Activated CD4-positive, alpha-beta T cell treated with anti-CD3 and anti-CD28 coated beads, Interleukin-2, Interleukin-4, amounts not matched to agents 100 ng/mL and 50 ng/mL, durations not matched to agents 16 hours and 8 hours (primary cell): Measurements from ENCODE around the gene ESM1.

Source experiments
- DNase-seq: peaks from one replicate; pipeline ENCODE4 v3.0.0-alpha.2; 2020; ENCODE audit warnings: low spot score

The ESM1 gene

DNA sequence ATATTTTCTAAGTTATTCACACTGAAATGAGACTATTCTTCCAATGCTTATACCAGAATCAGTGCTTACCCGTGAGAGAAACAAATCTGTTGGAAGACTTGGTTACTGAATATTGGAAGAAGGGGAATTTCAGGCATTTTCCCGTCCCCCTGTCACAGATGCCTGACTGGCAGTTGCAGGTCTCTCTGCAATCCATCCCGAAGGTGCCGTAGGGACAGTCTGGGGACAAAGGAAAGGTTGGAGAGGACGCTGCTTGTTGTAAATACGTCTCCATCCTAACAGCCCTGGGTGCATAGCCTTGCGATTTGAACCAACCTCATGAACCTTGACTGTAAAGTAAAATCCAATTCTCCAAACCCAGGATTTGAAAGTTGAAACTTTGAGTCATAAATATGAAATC, 3.5 kb downstream of the ESM1 start:
- no peak for DNase-seq

DNA sequence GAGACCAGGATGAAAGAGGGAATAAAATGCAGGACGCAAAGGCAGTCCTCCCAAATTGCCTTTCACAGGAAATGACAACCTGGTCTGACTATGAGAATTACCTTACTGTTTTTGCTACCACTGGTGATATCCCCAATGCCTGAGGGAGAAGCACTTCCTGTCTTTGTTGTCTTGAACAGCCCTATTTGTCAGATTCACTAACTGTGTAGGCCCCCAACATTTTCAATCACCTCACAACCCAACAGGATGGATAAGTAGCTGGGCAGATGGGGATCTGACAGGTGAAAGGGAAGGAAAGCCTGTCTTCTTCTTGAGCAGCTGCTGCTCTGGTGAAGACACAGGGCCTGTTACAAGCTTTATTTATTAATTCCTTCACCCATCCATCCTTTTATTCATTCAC, 9.7 kb downstream of the ESM1 start:
- no peak for DNase-seq

DNA sequence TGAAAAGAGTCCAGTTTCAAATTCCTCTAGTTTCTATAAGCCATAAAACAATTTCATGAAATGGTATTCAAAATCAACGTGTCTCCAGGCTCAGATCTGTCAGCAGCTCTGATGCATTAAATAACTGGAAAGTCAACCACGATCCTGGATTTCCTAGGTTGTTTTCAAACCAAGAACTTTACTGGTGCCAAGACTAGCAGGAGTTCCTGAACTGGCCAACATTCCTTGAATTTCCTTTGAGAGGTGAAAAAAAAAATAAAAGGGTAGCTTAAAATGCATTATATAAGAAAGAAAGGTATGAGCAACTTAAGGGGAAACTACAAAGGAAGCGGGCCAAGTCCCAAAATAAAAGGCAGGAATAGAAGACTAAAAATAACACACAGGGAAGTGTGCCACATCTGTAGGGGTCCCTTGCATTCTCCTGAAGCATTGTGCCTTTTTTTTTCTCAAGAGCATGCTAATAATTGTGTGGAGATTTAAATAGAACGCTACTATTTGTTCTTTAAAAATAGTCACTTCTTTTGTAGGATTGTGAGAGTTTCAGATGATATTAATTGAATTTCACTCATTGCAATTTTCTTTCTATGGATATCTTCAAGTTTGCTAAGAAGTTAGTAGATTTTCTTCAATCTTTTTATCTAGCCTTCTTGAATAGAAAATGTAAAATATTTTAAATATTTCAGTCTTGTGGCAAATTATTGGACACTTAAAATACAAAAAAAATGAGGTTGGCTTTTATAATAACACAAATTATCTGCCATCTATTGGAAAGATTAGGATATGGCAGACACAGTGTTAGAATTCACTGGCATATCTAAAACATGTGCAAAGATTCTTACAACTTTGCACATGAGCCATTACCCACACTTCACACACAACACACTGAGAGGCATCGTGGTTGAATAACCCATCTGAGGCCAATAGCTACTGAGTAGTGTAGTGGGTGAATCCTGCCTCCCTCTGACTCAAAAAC, 15.3 kb downstream of the ESM1 start:
- DNase-seq, result no peak

DNA sequence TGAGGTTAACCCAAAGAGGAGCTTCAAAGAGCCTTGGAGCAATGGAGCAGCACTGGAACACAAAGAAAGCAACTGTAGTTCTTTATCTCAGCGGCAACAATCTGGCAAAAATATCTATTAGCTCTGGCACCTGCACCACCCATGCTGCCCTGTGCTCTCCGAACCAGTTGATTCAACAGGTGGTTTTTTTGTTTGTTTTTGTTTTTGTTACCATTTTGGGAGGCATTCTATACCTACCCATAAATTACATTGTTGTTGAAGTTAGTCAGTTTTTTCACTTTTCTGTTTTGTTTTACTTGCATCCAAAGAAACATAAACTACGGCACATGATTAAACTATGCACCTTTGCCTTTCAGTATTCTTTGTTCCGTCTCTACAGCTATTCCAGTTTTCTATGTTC, 16.2 kb downstream of the ESM1 start:
- no peak for DNase-seq

DNA sequence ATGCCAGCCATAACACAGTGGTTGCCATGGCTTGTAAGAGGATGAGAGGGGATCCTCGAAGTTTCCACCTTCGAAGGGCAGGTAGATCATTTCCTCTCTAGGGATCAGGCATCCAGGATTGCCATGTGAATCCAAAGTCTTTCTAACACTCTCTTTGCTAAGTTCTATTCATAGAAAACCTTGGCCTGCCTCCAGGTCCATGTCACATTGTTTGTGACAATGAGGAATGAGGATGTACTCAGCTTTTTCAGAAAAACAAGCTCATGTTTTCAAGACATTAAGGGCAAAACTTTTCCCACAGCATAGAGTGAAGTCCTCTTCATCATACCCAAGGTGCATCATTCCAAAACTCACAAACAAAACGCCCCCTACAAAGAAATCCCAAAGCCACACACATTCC, 19.6 kb downstream of the ESM1 start:
- DNase-seq, result no peak

DNA sequence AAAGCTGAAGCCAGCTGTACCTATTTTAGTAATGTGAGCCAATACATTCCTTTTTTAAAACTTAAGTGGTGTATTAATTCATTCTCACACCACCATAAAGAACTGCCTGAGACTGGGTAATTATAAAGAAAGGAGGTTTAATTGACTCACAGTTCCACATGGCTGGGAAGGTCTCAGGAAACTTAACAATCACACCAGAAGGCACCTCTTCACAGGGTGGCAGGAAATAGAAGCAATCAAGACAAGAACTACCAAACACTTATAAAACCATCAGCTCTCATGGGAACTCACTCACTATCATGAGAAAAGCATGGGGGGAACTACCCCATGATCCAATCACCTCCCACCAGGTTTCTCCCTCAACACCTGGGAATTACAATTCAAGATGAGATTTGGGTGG, 21.0 kb downstream of the ESM1 start:
- no peak for DNase-seq

DNA sequence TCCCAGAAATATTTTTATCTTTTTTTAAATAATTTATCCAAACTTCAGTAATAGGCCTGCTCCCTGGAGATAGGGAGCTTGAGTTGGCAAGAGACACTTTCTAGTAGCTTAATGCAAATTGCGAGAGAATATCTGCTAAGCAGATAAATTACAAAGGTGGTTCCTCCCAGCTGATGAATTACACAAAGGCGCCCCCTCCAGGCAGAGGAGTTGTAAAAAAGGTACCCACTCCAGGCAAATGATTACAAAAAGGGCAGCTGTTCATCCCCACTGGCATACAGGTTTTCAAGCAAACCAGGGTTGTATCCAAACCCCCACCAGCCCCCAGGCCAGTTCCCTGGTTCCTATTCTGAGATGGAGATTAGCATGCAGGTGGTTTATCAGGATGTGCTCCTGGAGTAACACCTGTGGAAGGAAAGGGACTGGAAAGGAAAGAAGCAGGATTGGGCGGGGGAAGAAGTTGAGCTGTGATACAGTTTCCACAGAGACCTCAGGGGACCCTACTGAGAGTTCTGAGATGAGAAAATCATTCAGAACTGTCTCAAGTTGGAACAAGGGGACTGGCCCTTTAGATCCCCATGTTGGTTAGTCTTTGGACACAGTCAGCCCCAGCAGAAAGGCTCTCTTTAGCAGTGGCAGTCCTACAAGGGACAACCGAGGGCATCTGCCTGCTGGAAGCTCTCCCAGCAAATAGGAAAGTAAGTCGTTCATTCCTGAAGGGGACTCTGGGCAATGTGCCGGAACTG, 25.5 kb downstream of the ESM1 start:
- DNase-seq, result peak; percentile 30

DNA sequence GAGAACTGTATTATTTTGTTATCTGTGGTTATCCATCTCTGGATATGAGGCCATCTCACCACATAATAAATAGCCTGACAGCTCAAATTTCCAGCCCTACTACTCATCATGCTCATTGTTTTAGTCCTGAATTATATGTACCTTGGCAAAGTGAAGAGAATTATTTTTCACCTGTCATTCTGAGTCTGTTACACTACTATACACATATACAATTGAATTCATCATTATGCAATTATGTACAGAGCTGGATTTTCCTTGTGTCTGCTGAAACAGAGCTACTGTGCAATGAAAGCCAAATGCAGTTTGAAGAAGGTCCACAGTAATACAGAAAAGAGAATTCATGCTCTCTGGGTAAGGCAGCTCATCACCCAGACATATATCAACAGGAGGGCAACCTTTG, 28.5 kb downstream of the ESM1 start:
- DNase-seq, result no peak

DNA sequence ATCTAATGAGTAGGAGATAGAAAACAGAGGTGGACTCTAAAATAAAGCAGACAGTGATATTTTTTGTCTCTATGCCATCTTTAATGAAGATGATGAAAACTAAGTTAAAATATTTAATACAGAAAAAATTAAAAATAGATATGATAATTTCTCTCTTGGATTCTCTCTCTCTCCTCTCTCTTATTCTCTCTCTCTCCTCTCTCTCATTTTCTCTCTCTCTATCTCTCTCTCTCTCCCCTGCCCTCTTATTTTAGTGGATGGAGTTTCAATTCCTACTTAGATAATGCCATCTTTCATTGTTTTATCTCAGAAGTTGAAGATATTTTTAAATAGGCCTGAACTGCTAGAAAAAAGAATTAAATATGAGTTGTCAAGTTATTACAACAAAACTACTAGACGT, 38.2 kb downstream of the ESM1 start:
- DNase-seq, result no peak

DNA sequence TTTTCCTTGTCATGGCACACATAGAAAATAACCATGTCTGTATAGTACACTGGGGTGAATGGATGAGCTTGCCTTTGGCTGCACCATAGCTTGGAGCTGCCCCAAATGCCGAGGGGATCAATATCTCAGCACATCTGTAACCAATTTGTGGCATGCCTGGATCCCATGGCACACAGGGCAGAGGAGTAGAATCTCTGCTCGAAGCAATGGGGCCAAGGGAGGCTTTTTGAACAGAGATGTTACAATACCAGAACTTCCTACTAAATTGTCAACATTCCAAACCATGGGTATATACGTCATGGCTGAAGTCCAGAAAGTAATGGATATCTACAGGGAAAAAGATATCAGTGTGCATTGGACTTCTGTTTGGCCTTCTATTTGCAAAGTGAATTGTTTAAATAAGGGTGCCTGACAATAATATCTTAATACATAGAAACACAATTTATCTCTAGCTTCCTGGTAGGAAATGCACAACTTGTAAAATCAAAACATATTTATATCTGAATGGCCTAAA, 39.0 kb downstream of the ESM1 start:
- DNase-seq, result no peak

DNA sequence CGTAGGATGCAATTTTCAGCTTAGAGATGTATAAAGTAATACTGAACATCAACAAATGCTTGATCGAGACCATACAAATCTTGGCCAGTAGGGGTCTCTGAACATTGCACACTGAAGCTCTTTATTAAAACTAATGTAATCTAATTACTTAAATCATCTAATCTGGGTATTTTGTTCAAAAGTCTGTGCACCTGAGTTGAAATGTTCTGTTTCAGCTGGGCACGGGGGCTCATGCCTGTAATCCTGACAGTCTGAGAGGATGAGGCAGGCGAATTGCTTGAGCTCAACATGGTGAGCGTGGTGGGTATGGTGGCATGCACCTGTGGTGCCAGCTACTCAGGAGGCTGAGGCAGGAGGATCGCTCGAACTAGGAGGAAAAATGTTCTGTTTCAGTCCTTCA, 41.0 kb downstream of the ESM1 start:
- peak; percentile 49 for DNase-seq

DNA sequence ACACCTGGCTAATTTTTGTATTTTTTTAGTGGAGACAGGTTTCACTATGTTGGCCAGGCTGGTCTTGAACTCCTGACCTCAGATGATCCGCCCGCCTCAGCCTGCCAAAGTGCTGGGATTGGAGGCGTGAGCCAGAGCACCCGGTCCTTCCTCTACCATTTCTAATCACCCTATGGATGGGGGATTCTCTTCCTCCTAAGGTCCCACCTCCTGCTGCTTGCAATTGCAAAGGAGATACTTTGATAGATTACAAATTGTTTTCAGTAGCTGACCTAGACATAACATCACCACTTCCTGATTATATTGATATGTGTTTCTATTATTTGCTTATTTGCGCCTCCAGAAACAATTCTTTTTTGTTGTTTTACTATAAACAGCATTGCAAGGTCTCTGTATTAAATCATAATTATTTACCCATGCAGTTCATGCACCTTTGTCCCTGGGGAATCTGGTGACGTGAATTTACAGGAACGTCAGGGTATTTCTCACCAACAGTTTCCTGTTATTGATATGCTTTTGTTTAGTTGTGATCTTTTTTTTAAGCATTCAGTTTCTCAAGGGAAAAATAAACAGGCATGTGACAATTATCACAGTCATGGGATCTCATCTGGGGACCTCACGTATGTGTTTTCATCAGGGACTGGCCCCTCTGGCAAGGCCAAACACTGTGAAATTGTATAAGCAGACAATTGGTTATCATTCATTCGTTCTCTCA, 43.2 kb downstream of the ESM1 start:
- DNase-seq, result no peak

DNA sequence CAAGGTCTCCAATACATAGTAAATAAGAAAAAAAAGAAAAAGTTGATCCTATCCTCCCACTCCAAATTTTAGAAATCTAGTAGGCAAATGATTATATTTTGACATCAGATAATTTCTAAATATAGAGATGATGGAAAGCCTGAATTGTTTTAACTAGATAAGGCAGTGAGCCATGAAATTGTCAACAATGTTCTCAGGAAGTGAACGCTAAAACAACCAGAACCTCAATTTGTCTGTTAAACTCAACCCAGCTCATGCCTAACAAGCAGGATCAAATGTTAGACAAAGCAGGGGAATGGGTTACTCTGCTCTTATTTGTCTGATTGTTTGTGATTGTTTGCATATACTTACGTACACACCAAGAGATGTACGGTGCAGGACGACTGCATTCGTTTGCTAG, 49.2 kb downstream of the ESM1 start:
- DNase-seq, result no peak

DNA sequence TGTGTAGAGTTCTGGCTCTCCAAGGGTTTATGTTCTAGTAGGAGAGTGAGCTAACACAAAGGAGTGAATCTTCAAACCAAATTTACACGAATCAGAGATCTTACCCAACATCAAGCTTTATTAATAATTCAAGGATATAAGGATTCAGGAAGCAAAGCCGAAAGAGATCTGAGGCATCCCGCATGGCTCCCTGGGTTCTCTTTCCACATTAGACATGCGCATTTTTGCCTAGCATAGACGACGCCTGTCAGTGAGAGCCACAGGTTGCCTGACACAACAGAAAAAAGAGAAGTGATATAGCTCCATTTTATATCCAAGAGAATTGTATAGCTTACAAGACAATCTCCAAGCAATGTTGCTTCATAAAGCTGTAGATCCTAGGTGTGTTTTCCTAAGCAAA, 52.6 kb downstream of the ESM1 start:
- no peak for DNase-seq

DNA sequence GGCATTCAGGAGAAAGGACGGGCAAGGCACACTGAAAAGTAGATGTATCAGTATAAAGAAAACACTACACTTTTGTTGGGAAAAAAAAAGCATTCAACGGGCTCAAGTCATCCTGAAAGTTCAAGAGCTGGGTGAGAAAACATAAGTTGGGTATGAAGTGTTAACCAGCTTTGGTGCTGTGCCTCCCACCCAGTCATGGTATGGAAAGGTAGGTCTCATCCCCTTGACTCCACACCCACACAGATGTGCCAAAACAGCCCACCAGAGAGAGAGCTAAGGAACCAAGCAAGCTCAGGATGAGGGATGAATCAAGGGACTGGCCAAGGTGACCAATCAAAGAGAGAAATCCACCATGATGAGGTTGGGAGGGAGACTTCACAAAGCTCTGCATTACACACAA, 54.7 kb downstream of the ESM1 start:
- DNase-seq, result peak; percentile 41
